IPS DF 4.7 (cell line): ENCODE measurements around the gene PGF.

Source experiments
- DNase-seq: peaks from one replicate; pipeline ENCODE4 v3.0.0-alpha.2; 2013; ENCODE audit warnings: low spot score; ENCODE audit errors: extremely low read depth

Gene PGF

GRCh38 chr14:74956280-74957072, 1.1 kb upstream of the PGF start:
- no peak for DNase-seq

GRCh38 chr14:74956027-74956279, 556 bp upstream of the PGF start:
- no peak for DNase-seq

GRCh38 chr14:74954947-74955228, 509 bp downstream of the PGF start:
- no peak for DNase-seq

- DNase-seq = no peak
These were observed 1.0 kb downstream of the PGF start for GRCh38 chr14:74954232-74954946.

- no peak for DNase-seq
These were observed 1.7 kb downstream of the PGF start for GRCh38 chr14:74953686-74954085.

- no peak for DNase-seq
These were observed 2.5 kb downstream of the PGF start for GRCh38 chr14:74952697-74953484.

GRCh38 chr14:74952180-74952665, 3.2 kb downstream of the PGF start:
- DNase-seq = no peak

GRCh38 chr14:74951443-74952179, 3.8 kb downstream of the PGF start:
- no peak for DNase-seq

- DNase-seq = no peak
These were observed 4.5 kb downstream of the PGF start for GRCh38 chr14:74950795-74951442.

GRCh38 chr14:74949859-74950573, 5.4 kb downstream of the PGF start:
- no peak for DNase-seq

- DNase-seq = no peak
These were observed 6.2 kb downstream of the PGF start for GRCh38 chr14:74949191-74949601.

GRCh38 chr14:74948228-74949175, 6.9 kb downstream of the PGF start:
- DNase-seq = no peak

GRCh38 chr14:74947353-74948227, 7.8 kb downstream of the PGF start:
- DNase-seq = no peak

GRCh38 chr14:74946659-74947281, 8.6 kb downstream of the PGF start:
- DNase-seq = no peak

GRCh38 chr14:74945852-74946658, 9.3 kb downstream of the PGF start:
- DNase-seq = no peak

- no peak for DNase-seq
These were observed 10.0 kb downstream of the PGF start for GRCh38 chr14:74945261-74945851.

GRCh38 chr14:74942608-74943007, 12.8 kb downstream of the PGF start:
- no peak for DNase-seq
